Activated T-cell treated with anti-CD3 and anti-CD28 coated beads, Interleukin-2, amount 50 U/mL, for 72 hours (primary cell): ENCODE measurements around the gene ADCY2. TPM values are rescaled to one million over a fixed set of nuclear protein-coding genes. Genes with fewer than 3 reads are reported as not detected.

Experiments used
- ATAC-seq, 2 donors: fragments of 150-1000 bp; cut with Tn5 transposase; replicated peaks in 1 of 2; 2 replicates each; pipeline ENCODE4 v1.10.0; 2021; ENCODE audit warnings: moderate library complexity in 2 of 2, mild to moderate bottlenecking in 1 of 2
- DNase-seq, 2 donors: peaks; one replicate each; pipeline ENCODE4 v3.0.0; 2021 to 2022; ENCODE audit warnings: mixed read lengths in 1 of 2
- H3K27ac Mint-ChIP-seq: one replicate; pipeline ENCODE4 v1.8.0; 2022; ENCODE audit warnings: mild to moderate bottlenecking, moderate library complexity, mixed read lengths
- H3K27me3 Mint-ChIP-seq: one replicate; pipeline ENCODE4 v1.8.0; 2022; ENCODE audit warnings: low read depth, mixed read lengths
- H3K36me3 Mint-ChIP-seq, 2 donors: one replicate each; pipeline ENCODE4 v1.8.0; 2022; ENCODE audit warnings: mixed read lengths in 2 of 2, mild to moderate bottlenecking in 1 of 2; ENCODE audit not compliant: insufficient read depth in 2 of 2
- H3K4me1 Mint-ChIP-seq: one replicate; pipeline ENCODE4 v1.8.0; 2022; ENCODE audit warnings: low read depth, mixed read lengths
- H3K4me3 Mint-ChIP-seq, 2 donors: one replicate each; pipeline ENCODE4 v1.8.0; 2022; ENCODE audit warnings: mild to moderate bottlenecking in 2 of 2, mixed read lengths in 2 of 2, moderate library complexity in 2 of 2
- H3K9me3 Mint-ChIP-seq, 2 donors: one replicate each; pipeline ENCODE4 v1.8.0; 2022; ENCODE audit warnings: mixed read lengths in 2 of 2
- total RNA-seq, 2 donors: library from RNA; stranded (reverse); gene quantifications; one replicate each; pipeline ENCODE4 v1.2.3, GENCODE V29; 2022

Gene ADCY2
- total RNA-seq, 2 donors from 2014 or later, result not detected

- H3K27me3 Mint-ChIP-seq, result peaks cover 29% of the 10 kb centered on the region
- H3K36me3 Mint-ChIP-seq, result no peaks in the 10 kb centered on the region
- no peak overlapping the region for H3K4me3 Mint-ChIP-seq
- H3K9me3 Mint-ChIP-seq, result no peaks in the 10 kb centered on the region
- DNase-seq (no peak), ATAC-seq (no peak)
- no peak overlapping the region for H3K27ac Mint-ChIP-seq
- H3K4me1 Mint-ChIP-seq, result no peaks in the 10 kb centered on the region
Observed at GRCh38 chr5:7759257-7759871, 363.4 kb downstream of the ADCY2 start.

DNA sequence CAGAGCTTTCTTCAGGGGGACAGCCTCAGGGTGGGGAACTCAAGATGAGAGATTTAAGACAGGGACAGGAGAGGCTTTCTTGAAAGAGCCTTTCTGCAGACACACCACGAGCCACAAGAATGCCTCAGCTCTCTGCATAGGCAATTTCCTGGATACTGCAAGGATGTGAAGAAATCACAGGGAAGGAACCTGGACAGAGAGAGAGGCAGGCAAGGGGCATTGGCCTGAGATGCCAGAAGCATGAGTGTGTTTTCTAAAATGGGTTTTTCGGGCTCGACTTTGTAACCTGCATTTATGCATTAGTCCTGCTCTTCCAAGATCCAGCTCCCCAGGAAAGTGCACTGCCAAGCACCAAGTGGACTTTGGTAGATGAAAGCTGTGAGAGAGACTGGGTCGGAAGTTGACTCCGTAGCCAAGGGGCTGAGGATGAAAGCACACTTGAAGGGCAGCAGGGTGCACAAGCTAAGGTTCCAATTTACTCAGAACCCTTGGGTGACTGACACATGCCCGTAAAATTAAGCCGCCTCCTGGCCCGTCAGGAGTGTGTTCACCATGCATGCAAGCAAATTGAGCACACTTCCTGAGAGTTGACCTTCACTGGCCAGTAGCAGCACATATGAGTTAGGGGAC lies 364.1 kb downstream of the ADCY2 start:
- no peak for DNase-seq

DNA sequence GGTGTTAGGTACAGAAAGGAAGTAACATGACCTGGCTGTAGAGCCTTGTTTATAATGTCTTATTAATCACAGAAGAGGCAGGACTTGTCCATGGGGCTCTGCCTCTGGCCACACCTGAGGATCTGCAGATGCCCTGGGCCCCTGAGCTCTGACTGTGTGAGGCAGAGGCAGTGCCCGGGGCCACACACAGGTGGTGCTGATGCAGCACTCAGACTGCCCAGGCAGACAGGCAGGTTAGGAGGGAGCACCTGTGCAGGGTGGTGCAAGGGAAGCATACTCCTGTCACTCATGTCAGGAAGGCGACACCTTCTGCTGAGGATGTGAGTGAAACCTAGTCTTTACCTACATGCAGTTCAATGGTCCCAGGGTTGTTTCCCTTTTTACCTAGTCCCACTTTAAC lies 366.3 kb downstream of the ADCY2 start:
- no peak for DNase-seq
- ATAC-seq, result no peak
- no peak overlapping the region for H3K4me3 Mint-ChIP-seq
- H3K9me3 Mint-ChIP-seq, result no peaks in the 10 kb centered on the region
- no peaks in the 10 kb centered on the region for H3K36me3 Mint-ChIP-seq
- peaks cover 32% of the 10 kb centered on the region for H3K27me3 Mint-ChIP-seq
- no peak overlapping the region for H3K27ac Mint-ChIP-seq
- no peaks in the 10 kb centered on the region for H3K4me1 Mint-ChIP-seq

More for the DNA sequence above, 364.1 kb downstream of the ADCY2 start:
- Mint-ChIP-seq H3K27ac (no peak overlapping the region), H3K4me3 (no peak overlapping the region), H3K36me3 (no peaks in the 10 kb centered on the region), H3K27me3 (peaks cover 24% of the 10 kb centered on the region), H3K9me3 (no peaks in the 10 kb centered on the region), H3K4me1 (no peaks in the 10 kb centered on the region)
- ATAC-seq, result no peak

DNA sequence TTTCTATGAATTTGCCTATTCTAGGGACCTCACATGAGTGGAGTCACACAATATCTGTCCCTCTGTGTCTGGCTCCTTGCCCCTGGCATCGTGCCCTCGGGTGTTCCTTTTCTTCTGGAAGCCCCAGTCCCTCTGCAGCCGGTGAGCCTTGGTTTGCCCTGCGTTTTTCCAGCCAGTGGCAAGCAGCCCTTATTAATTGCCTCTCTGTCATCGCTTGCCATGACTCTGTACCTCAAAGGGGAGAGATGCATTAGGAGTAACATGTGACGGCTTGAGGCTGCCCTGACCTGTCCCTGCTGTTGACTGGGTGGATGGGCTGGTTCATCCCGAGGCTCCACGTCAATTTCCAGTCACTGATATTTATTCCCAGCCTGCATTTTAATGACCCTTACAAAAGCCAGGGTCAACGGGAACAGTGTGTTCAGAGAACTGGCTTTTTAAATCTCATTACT lies 367.7 kb downstream of the ADCY2 start:
- Mint-ChIP-seq H3K9me3 (no peaks in the 10 kb centered on the region), H3K36me3 (no peaks in the 10 kb centered on the region), H3K4me1 (no peaks in the 10 kb centered on the region), H3K27ac (no peak overlapping the region), H3K27me3 (peaks cover 33% of the 10 kb centered on the region), H3K4me3 (no peak overlapping the region)
- ATAC-seq (no peak), DNase-seq (no peak)

DNA sequence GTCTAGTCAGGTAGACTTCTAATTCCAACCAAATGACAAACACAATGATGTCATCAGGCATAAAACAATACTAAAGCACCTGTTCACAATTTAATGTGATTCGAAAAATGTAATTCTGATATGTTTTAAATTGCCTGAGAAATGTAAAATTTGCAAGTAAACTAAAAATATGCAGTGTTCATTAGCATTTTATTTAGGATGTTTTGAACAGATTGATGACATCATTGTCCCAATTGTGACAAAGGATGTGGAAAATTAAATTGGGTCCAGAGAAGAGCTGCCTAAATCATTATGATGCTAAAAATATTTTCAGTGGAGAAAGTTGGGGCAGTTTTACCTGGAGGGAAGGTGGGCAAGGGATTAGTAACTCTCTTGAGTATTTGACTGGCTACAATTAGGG lies 368.5 kb downstream of the ADCY2 start:
- Mint-ChIP-seq H3K27ac (no peak overlapping the region), H3K4me1 (no peaks in the 10 kb centered on the region), H3K36me3 (no peaks in the 10 kb centered on the region), H3K4me3 (no peak overlapping the region), H3K27me3 (peaks cover 33% of the 10 kb centered on the region), H3K9me3 (no peaks in the 10 kb centered on the region)
- DNase-seq (no peak), ATAC-seq (no peak)

DNA sequence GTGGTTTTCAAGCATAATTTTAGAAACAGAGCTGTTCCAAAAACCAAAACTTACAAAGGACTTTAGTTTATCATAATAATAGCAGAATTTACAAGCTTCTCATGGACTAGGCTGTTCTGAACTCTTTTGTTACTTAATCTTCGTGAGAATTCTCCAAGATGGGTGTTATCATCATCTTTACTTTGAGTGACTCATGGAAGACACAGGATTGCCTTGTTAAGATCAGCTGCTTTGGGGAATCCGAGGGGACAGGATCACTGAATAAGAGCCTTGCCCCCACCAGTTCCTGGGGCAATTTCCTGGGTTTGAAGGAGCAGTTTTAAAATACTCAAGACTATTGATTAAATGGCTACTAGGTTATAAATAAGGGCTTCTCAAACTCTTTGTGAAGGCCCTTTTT lies 374.5 kb downstream of the ADCY2 start:
- Mint-ChIP-seq H3K9me3 (no peaks in the 10 kb centered on the region), H3K4me3 (no peak overlapping the region), H3K4me1 (no peaks in the 10 kb centered on the region), H3K36me3 (no peaks in the 10 kb centered on the region), H3K27ac (no peak overlapping the region), H3K27me3 (peaks cover 25% of the 10 kb centered on the region)
- no peak for ATAC-seq
- DNase-seq, result no peak

DNA sequence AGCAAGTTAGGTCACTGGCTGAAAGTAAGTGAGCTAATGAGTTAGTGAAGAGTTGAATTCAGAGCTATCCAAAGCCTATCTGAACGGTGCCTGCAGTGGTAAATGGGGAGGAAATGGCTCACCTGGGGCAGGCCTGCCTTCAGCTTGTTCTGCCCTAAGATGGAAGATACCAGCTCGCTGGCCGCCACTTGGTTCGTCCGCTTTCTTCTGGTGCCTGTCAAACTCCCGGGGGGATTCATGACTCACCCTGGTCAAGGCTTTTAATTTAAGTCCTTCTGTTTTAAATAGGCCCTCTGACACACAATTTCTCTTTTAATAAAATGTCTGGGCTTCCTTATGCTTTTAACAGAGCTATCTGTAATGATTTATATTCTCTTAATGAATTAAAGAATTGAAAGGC lies 376.2 kb downstream of the ADCY2 start:
- ATAC-seq (no peak), DNase-seq (no peak)
- Mint-ChIP-seq H3K36me3 (no peaks in the 10 kb centered on the region), H3K4me3 (no peak overlapping the region), H3K27me3 (peaks cover 13% of the 10 kb centered on the region), H3K4me1 (no peaks in the 10 kb centered on the region), H3K9me3 (peaks cover 0 to 3% of the 10 kb centered on the region in 2 donors), H3K27ac (no peak overlapping the region)

GRCh38 chr5:7773178-7773577 lies 377.2 kb downstream of the ADCY2 start:
- H3K36me3 Mint-ChIP-seq, result no peaks in the 10 kb centered on the region
- ATAC-seq (no peak), DNase-seq (no peak)
- no peaks in the 10 kb centered on the region for H3K4me1 Mint-ChIP-seq
- H3K27ac Mint-ChIP-seq, result no peak overlapping the region
- no peak overlapping the region for H3K4me3 Mint-ChIP-seq
- H3K9me3 Mint-ChIP-seq, result peaks cover 0 to 3% of the 10 kb centered on the region in 2 donors
- H3K27me3 Mint-ChIP-seq, result peaks cover 13% of the 10 kb centered on the region

DNA sequence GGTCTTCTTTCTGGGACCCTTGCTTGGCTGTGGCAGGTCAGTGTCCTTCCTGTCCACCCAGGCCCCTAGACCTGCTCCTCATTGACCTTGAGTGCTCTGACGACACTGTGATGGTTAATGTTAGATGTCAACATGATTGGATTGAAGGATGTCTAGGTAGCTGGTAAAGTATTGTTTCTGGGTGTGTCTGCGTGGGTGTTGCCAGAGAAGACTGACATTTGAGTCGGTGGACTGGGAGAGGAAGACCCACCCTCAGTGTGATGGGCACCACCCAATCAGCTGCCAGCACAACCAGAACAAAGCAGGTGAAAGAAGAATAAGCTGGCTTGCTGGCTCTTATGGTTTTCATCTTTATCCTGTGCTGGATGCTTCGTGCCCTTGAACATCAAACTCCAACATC lies 380.5 kb downstream of the ADCY2 start:
- H3K4me3 Mint-ChIP-seq, result no peak overlapping the region
- ATAC-seq (no peak), DNase-seq (no peak)
- H3K36me3 Mint-ChIP-seq, result no peaks in the 10 kb centered on the region
- H3K27ac Mint-ChIP-seq, result no peak overlapping the region
- peaks cover 0 to 3% of the 10 kb centered on the region in 2 donors for H3K9me3 Mint-ChIP-seq
- H3K4me1 Mint-ChIP-seq, result peaks cover 11% of the 10 kb centered on the region
- peaks cover 36% of the 10 kb centered on the region for H3K27me3 Mint-ChIP-seq

GRCh38 chr5:7779019-7780005 lies 383.4 kb downstream of the ADCY2 start:
- H3K27ac Mint-ChIP-seq, result no peak overlapping the region
- H3K4me3 Mint-ChIP-seq, result no peak overlapping the region
- H3K9me3 Mint-ChIP-seq, result peaks cover 0 to 3% of the 10 kb centered on the region in 2 donors
- peaks cover 57% of the 10 kb centered on the region for H3K27me3 Mint-ChIP-seq
- no peaks in the 10 kb centered on the region for H3K36me3 Mint-ChIP-seq
- H3K4me1 Mint-ChIP-seq, result peaks cover 11% of the 10 kb centered on the region
- DNase-seq (no peak), ATAC-seq (peak in 1 of 2 donors; percentile 32)

- H3K27me3 Mint-ChIP-seq, result peaks cover 68% of the 10 kb centered on the region
- H3K4me3 Mint-ChIP-seq, result no peak overlapping the region
- peaks cover 11% of the 10 kb centered on the region for H3K4me1 Mint-ChIP-seq
- H3K9me3 Mint-ChIP-seq, result no peaks in the 10 kb centered on the region
- ATAC-seq, result no peak
- no peaks in the 10 kb centered on the region for H3K36me3 Mint-ChIP-seq
- no peak overlapping the region for H3K27ac Mint-ChIP-seq
- no peak for DNase-seq
Observed at GRCh38 chr5:7781899-7782298, 386.0 kb downstream of the ADCY2 start.

GRCh38 chr5:7784683-7785380 lies 388.9 kb downstream of the ADCY2 start:
- Mint-ChIP-seq H3K4me1 (no peaks in the 10 kb centered on the region), H3K36me3 (no peaks in the 10 kb centered on the region), H3K9me3 (no peaks in the 10 kb centered on the region), H3K27ac (no peak overlapping the region), H3K27me3 (peaks cover 47% of the 10 kb centered on the region), H3K4me3 (no peak overlapping the region)
- DNase-seq (no peak), ATAC-seq (no peak)

GRCh38 chr5:7787770-7788169 lies 391.8 kb downstream of the ADCY2 start:
- Mint-ChIP-seq H3K27me3 (peaks cover 27% of the 10 kb centered on the region), H3K36me3 (no peaks in the 10 kb centered on the region), H3K4me1 (no peaks in the 10 kb centered on the region), H3K4me3 (no peak overlapping the region), H3K27ac (no peak overlapping the region), H3K9me3 (no peaks in the 10 kb centered on the region)
- no peak for ATAC-seq
- no peak for DNase-seq
